NCI-H1105 treated with DMSO at 0.1 percent for 48 hours (cell line): ENCODE data around the gene ERC2.

Source experiments
- DNase-seq: peaks from one replicate; lab custom pipeline; 2025; lab: John Stamatoyannopoulos, UW

The ERC2 gene

GRCh38 chr3:56251343-56251945 lies 216.8 kb downstream of the ERC2 start:
- DNase-seq, result peak; percentile 39

GRCh38 chr3:56248021-56248420 lies 220.2 kb downstream of the ERC2 start:
- no peak for DNase-seq

GRCh38 chr3:56238299-56238698 lies 230.0 kb downstream of the ERC2 start:
- peak; percentile 10 for DNase-seq

- no peak for DNase-seq
These were observed 234.5 kb downstream of the ERC2 start for GRCh38 chr3:56233742-56234141.

GRCh38 chr3:56229311-56229710 lies 239.0 kb downstream of the ERC2 start:
- DNase-seq, result no peak

GRCh38 chr3:56222866-56223265 lies 245.4 kb downstream of the ERC2 start:
- no peak for DNase-seq

GRCh38 chr3:56219894-56220805 lies 248.1 kb downstream of the ERC2 start:
- DNase-seq, result no peak

- no peak for DNase-seq
These were observed 258.1 kb downstream of the ERC2 start for GRCh38 chr3:56209982-56210751.

GRCh38 chr3:56207922-56208321 lies 260.3 kb downstream of the ERC2 start:
- no peak for DNase-seq

GRCh38 chr3:56205406-56205805 lies 262.9 kb downstream of the ERC2 start:
- no peak for DNase-seq

GRCh38 chr3:56202997-56203396 lies 265.3 kb downstream of the ERC2 start:
- no peak for DNase-seq

- DNase-seq, result no peak
These were observed 266.9 kb downstream of the ERC2 start for GRCh38 chr3:56201407-56201806.

GRCh38 chr3:56200251-56200650 lies 268.0 kb downstream of the ERC2 start:
- no peak for DNase-seq

- DNase-seq, result no peak
These were observed 270.3 kb downstream of the ERC2 start for GRCh38 chr3:56197991-56198390.

- no peak for DNase-seq
These were observed 270.9 kb downstream of the ERC2 start for GRCh38 chr3:56197259-56197965.

- no peak for DNase-seq
These were observed 271.6 kb downstream of the ERC2 start for GRCh38 chr3:56196700-56197099.

- DNase-seq, result no peak
These were observed 274.7 kb downstream of the ERC2 start for GRCh38 chr3:56193519-56193918.

- DNase-seq, result no peak
These were observed 276.3 kb downstream of the ERC2 start for GRCh38 chr3:56192001-56192400.

GRCh38 chr3:56190771-56191305 lies 277.4 kb downstream of the ERC2 start:
- DNase-seq, result no peak

GRCh38 chr3:56190130-56190529 lies 278.1 kb downstream of the ERC2 start:
- DNase-seq, result no peak

GRCh38 chr3:56189536-56189935 lies 278.7 kb downstream of the ERC2 start:
- no peak for DNase-seq

- no peak for DNase-seq
These were observed 280.1 kb downstream of the ERC2 start for GRCh38 chr3:56188201-56188600.
